AG10803 (cell line): ENCODE measurements around the gene SLC8A1.
A peak's percentile ranks its signal among the peaks of the same experiment; 100 is the strongest.

ENCODE experiments used
- DNase-seq: peaks from one replicate; pipeline ENCODE4 v3.0.0; 2010; ENCODE audit warnings: low read depth
- H3K4me3 ChIP-seq: 2 replicates; pipeline ENCODE4 v1.5.1; 2011; ENCODE audit warnings: mild to moderate bottlenecking, low read length, control low read depth
- CTCF ChIP-seq: conservative IDR thresholded peaks from 2 replicates; pipeline ENCODE4 v1.5.1; 2011; ENCODE audit warnings: mild to moderate bottlenecking, low read length, control low read depth, inconsistent platforms

The SLC8A1 gene

GRCh38 chr2:40227210-40227609 lies 224.7 kb downstream of the SLC8A1 start:
- no peak for TF ChIP-seq CTCF
- DNase-seq: no peak
- H3K4me3 ChIP-seq: no peak overlapping the region

GRCh38 chr2:40226637-40227036 lies 225.3 kb downstream of the SLC8A1 start:
- no peak overlapping the region for H3K4me3 ChIP-seq
- no peak for TF ChIP-seq CTCF

GRCh38 chr2:40225670-40226210 lies 226.2 kb downstream of the SLC8A1 start:
- DNase-seq: peak; percentile 38
- no peak for TF ChIP-seq CTCF
- no peak overlapping the region for H3K4me3 ChIP-seq

More at GRCh38 chr2:40226637-40227036, 225.3 kb downstream of the SLC8A1 start:
- DNase-seq: no peak

- no peak for DNase-seq
- no peak overlapping the region for H3K4me3 ChIP-seq
- no peak for TF ChIP-seq CTCF
Measured at GRCh38 chr2:40224318-40224717, 227.6 kb downstream of the SLC8A1 start.

- peak; percentile 74 for DNase-seq
- TF ChIP-seq CTCF: no peak
- H3K4me3 ChIP-seq: no peak overlapping the region
Measured at GRCh38 chr2:40220177-40220925, 231.5 kb downstream of the SLC8A1 start.

- TF ChIP-seq CTCF: no peak
- H3K4me3 ChIP-seq: no peak overlapping the region
- DNase-seq: no peak
Measured at GRCh38 chr2:40219141-40219540, 232.7 kb downstream of the SLC8A1 start.

GRCh38 chr2:40218679-40219078 lies 233.2 kb downstream of the SLC8A1 start:
- no peak overlapping the region for H3K4me3 ChIP-seq
- no peak for DNase-seq
- no peak for TF ChIP-seq CTCF
